Keratinocyte (primary cell): ENCODE data around the gene XKR3. TPM values are rescaled to one million over a fixed set of nuclear protein-coding genes. Genes with fewer than 3 reads are reported as not detected.
"Not testable (repeated sequence)": the region's sequence is repeated elsewhere in the genome, so short reads cannot be mapped to it uniquely, and the experiment has no call there.

ENCODE experiments used
- DNase-seq: peaks from one replicate; pipeline ENCODE4 v3.0.0-alpha.2; 2011; ENCODE audit warnings: low read depth, missing footprints, low spot score
- FAIRE-seq: peaks from 2 replicates; lab custom pipeline; 2011; peaks lifted over from hg19 to GRCh38; lab: Jason Lieb, UNC
- H2AFZ ChIP-seq: 2 replicates; pipeline ENCODE4 v1.6.0; 2012; ENCODE audit warnings: low read length, control low read depth, inconsistent platforms; ENCODE audit not compliant: control insufficient read depth
- H3K27ac ChIP-seq: 2 replicates; pipeline ENCODE4 v1.5.1; 2011; ENCODE audit warnings: low read length; ENCODE audit not compliant: control insufficient read depth, insufficient read depth
- H3K27me3 ChIP-seq: 3 replicates; pipeline ENCODE4 v1.6.0; 2011; ENCODE audit warnings: low read length; ENCODE audit not compliant: control insufficient read depth, insufficient read depth; ENCODE audit errors: extremely low read depth
- H3K36me3 ChIP-seq, 2 experiments: 2 replicates in 1 of 2; 3 replicates in 1 of 2; pipeline ENCODE4 v1.5.1; 2011; ENCODE audit warnings: low read length in 2 of 2, mild to moderate bottlenecking in 1 of 2; ENCODE audit not compliant: control insufficient read depth in 2 of 2, insufficient read depth in 2 of 2; ENCODE audit errors: extremely low read depth in 1 of 2
- H3K4me1 ChIP-seq: 3 replicates; pipeline ENCODE4 v1.5.1; 2011; ENCODE audit warnings: low read length; ENCODE audit not compliant: control insufficient read depth, insufficient read depth; ENCODE audit errors: extremely low read depth
- H3K4me2 ChIP-seq: 3 replicates; pipeline ENCODE4 v1.6.0; 2011; ENCODE audit warnings: low read depth, low read length; ENCODE audit not compliant: control insufficient read depth, insufficient read depth; ENCODE audit errors: extremely low read depth
- H3K4me3 ChIP-seq, 3 experiments: fragments of 200-600 bp in 1 of 3; sonication (generic) in 1 of 3; 2 replicates in 2 of 3; 3 replicates in 1 of 3; pipeline ENCODE4 v1.5.1; 2011 to 2016; ENCODE audit warnings: low read length in 3 of 3, mild to moderate bottlenecking in 3 of 3, control low read depth in 2 of 3, inconsistent platforms in 1 of 3, low read depth in 1 of 3, mixed read lengths in 1 of 3, mixed run types in 1 of 3, moderate library complexity in 1 of 3; ENCODE audit not compliant: control insufficient read depth in 2 of 3, insufficient read depth in 2 of 3; ENCODE audit errors: extremely low read depth in 1 of 3
- H3K79me2 ChIP-seq: 2 replicates; pipeline ENCODE4 v1.6.0; 2012; ENCODE audit warnings: low read length; ENCODE audit not compliant: control insufficient read depth, insufficient read depth
- H3K9ac ChIP-seq: 3 replicates; pipeline ENCODE4 v1.6.0; 2011; ENCODE audit warnings: low read length; ENCODE audit not compliant: control insufficient read depth, insufficient read depth; ENCODE audit errors: extremely low read depth
- H3K9me1 ChIP-seq: 3 replicates; pipeline ENCODE4 v1.6.0; 2011; ENCODE audit warnings: low read length; ENCODE audit not compliant: control insufficient read depth, insufficient read depth; ENCODE audit errors: extremely low read depth
- H3K9me3 ChIP-seq: 2 replicates; pipeline ENCODE4 v1.5.1; 2012; ENCODE audit warnings: low read depth, low read length; ENCODE audit not compliant: control insufficient read depth
- H4K20me1 ChIP-seq: 3 replicates; pipeline ENCODE4 v1.6.0; 2011; ENCODE audit warnings: low read length; ENCODE audit not compliant: control insufficient read depth, insufficient read depth; ENCODE audit errors: extremely low read depth
- EZH2 ChIP-seq: IDR thresholded peaks from one replicate; pipeline ENCODE4 v1.6.1; 2012; ENCODE audit warnings: inconsistent platforms, mild to moderate bottlenecking, low read length, moderate library complexity
- dilution Hi-C: fragments of 300-500 bp; cut with MboI; formaldehyde crosslinking; loops from one replicate; pipeline ENCODE4 v1.7.0; 2020; ENCODE audit warnings: low sequenced_read_pairs; ENCODE audit not compliant: extremely low pct_ligation_motif_present
- polyA minus RNA-seq, 3 experiments: library from RNA; depleted of rRNA, polyadenylated mRNA; stranded (reverse); fragments of >200 nt; gene quantifications; 1 replicate in 1 of 3; 2 replicates in 1 of 3; 3 replicates in 1 of 3; pipeline ENCODE4 v1.2.3, GENCODE V29; 2011
- polyA plus RNA-seq, 5 experiments: library from polyadenylated mRNA; depleted of rRNA in 3 of 5; stranded (reverse) in 3 of 5; stranded (forward) in 1 of 5; unstranded in 1 of 5; fragments of >200 nt; gene quantifications; 1 replicate in 1 of 5; 2 replicates in 3 of 5; 3 replicates in 1 of 5; pipeline versions ENCODE4 v1.2.1 to v1.2.3, GENCODE V29; 2011 to 2012; ENCODE audit warnings: missing spikeins in 2 of 5, low read depth in 1 of 5, low replicate concordance in 1 of 5
- TF ChIP-seq, protein P1 (sequence below), 3 experiments: IDR thresholded peaks in 1 of 3; conservative IDR thresholded peaks in 1 of 3; optimal IDR thresholded peaks in 1 of 3; 2 replicates in 2 of 3; 3 replicates in 1 of 3; pipeline versions ENCODE3 to v1.5.1; 2011; ENCODE audit warnings: low read length in 3 of 3, mild to moderate bottlenecking in 3 of 3, moderate library complexity in 2 of 3, control low read depth in 1 of 3, inconsistent platforms in 1 of 3; ENCODE audit not compliant: insufficient read depth in 2 of 3; ENCODE audit errors: extremely low read depth in 1 of 3

Gene XKR3
- not detected in 3 replicates for polyA plus RNA-seq
- not detected for polyA plus RNA-seq (2011; ENCODE audit: low read depth)
- polyA plus RNA-seq (2011; cell fraction: cytosol; rRNA removed): not detected in 2 replicates
- not detected in 2 replicates for polyA plus RNA-seq (2011; cell fraction: nucleus; rRNA removed)
- polyA plus RNA-seq (2012; ENCODE audit: low replicate concordance): not detected in 2 replicates
- polyA minus RNA-seq: not detected in 3 replicates
- not detected for polyA minus RNA-seq (2011; cell fraction: cytosol; rRNA and poly(A)+ RNA removed)
- not detected in 2 replicates for polyA minus RNA-seq (2011; cell fraction: nucleus; rRNA and poly(A)+ RNA removed)

DNA sequence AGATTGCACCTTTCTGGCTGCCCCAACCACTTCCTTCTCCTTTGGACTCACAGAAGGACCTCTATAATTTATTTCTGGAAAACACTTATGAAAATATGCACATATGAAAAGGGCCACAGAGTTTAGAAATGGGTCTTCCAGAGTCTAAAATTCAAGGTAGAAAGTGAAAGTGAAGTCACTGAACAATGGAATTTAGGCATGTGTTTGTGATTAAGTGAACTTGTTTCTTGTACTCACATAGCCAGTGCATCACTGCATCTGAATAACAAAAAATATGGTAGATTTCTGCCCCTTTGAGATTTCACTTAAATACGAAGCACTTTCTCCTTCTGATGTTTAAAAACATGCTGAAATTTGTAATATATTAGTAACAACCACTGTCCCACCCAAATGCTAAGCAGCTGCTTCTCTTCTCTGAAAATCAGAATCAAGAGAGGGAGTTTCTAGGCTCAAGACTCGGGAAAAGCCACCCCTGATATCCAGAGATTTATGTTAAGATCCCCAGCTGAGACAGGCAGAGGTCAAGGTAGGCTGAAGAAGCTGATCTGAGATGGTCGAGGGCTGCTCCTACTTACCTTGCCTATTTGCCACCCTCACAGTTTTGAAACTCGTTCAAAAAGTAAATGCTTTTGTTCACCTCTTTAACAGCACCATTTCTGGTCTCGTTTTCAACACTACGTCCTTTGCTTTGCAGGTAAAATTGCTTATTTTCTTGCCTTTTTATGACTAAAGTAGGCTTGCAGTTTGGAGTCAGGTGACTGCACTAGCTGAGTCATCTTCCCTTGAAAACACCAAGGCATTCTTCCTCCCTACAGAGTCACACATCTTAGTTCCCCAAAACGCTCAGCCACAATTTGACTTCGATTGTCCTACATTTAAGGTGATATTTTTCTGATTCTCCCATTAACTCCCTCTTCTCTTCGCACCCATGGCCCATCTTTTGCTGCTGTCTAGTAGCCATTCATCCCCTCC lies at the start of gene XKR3:
TSS of gene XKR3 (minus strand) at position 696 of the 972 bp plus-strand sequence. CDS start 17,338 bp downstream, outside the sequence.
- Histone ChIP-seq H3K4me2 (no peak within 1 kb of the TSS), H3K4me3 (no peak within 1 kb of the TSS)
- FAIRE-seq: no peak

DNA sequence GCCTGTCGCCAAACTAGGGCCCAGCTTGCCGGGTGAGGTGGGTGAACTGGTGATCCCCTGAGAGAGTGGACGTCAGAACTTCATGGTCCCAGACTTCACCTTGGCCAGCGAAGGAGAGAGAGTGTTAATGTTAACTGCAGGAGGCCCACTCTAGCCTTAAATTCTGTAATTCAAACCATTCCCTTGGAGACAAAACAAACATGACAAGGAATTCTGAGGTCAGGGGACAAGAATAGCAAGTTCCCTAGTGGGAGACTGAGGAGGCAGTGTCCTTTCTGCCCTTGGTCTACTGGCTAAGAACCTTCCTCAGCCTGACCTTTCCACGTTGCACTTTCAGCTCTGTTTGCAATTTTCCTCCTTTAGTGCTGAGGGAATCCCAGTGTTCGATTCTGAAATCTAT lies 44.4 kb upstream of the XKR3 start:
- H3K9me1 ChIP-seq, H3K79me2 ChIP-seq, H3K9me3 ChIP-seq, H4K20me1 ChIP-seq, H3K36me3 ChIP-seq, DNase-seq, H3K27me3 ChIP-seq, H3K27ac ChIP-seq, H2AFZ ChIP-seq, dilution Hi-C loops, H3K9ac ChIP-seq, H3K4me3 ChIP-seq, H3K4me2 ChIP-seq, FAIRE-seq, H3K4me1 ChIP-seq: not testable (repeated sequence)

More for the DNA sequence above, at the start of gene XKR3:
- no peaks in the 10 kb centered on the region for H3K36me3 ChIP-seq
- H3K9me3 ChIP-seq: peaks cover 5% of the 10 kb centered on the region
- no peaks in the 10 kb centered on the region for H3K9me1 ChIP-seq
- no peak within 1 kb of the TSS for H3K27ac ChIP-seq
- no peak within 1 kb of the TSS for H2AFZ ChIP-seq
- TF ChIP-seq, protein P1, sequence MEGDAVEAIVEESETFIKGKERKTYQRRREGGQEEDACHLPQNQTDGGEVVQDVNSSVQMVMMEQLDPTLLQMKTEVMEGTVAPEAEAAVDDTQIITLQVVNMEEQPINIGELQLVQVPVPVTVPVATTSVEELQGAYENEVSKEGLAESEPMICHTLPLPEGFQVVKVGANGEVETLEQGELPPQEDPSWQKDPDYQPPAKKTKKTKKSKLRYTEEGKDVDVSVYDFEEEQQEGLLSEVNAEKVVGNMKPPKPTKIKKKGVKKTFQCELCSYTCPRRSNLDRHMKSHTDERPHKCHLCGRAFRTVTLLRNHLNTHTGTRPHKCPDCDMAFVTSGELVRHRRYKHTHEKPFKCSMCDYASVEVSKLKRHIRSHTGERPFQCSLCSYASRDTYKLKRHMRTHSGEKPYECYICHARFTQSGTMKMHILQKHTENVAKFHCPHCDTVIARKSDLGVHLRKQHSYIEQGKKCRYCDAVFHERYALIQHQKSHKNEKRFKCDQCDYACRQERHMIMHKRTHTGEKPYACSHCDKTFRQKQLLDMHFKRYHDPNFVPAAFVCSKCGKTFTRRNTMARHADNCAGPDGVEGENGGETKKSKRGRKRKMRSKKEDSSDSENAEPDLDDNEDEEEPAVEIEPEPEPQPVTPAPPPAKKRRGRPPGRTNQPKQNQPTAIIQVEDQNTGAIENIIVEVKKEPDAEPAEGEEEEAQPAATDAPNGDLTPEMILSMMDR (optimal IDR thresholded peaks at IDR 0.05 in 1 of 3, IDR thresholded peaks at IDR 0.05 in 1 of 3, conservative IDR thresholded peaks at IDR 0.05 in 1 of 3; ENCODE audit: extremely low read depth in 1 of 3, insufficient read depth in 2 of 3, low read length in 3 of 3): no peak
- TF ChIP-seq EZH2: no peak
- H3K79me2 ChIP-seq: no peaks in the 10 kb centered on the region
- dilution Hi-C loops: no loop called here
- H3K4me1 ChIP-seq: no peaks in the 10 kb centered on the region
- H3K27me3 ChIP-seq: no peaks in the 10 kb centered on the region
- DNase-seq: no peak
- H4K20me1 ChIP-seq: no peaks in the 10 kb centered on the region
- no peak within 1 kb of the TSS for H3K9ac ChIP-seq
